NCI-H128 (cell line): ENCODE measurements around the gene ADAM30.

Experiments
- DNase-seq: peaks from one replicate; lab custom pipeline; 2025; ENCODE audit not compliant: unreplicated experiment; lab: John Stamatoyannopoulos, UW

Gene ADAM30

GRCh38 chr1:119909890-119910596, 13.7 kb upstream of the ADAM30 start:
- DNase-seq, result no peak

GRCh38 chr1:119908661-119909060, 12.3 kb upstream of the ADAM30 start:
- peak; percentile 29 for DNase-seq

- DNase-seq, result no peak
Measured at GRCh38 chr1:119906927-119907652, 10.8 kb upstream of the ADAM30 start.

GRCh38 chr1:119903443-119903835, 7.1 kb upstream of the ADAM30 start:
- no peak for DNase-seq

- no peak for DNase-seq
Measured at GRCh38 chr1:119902775-119903442, 6.6 kb upstream of the ADAM30 start.

- no peak for DNase-seq
Measured at GRCh38 chr1:119898981-119899720, 2.8 kb upstream of the ADAM30 start.

GRCh38 chr1:119898530-119898929, 2.2 kb upstream of the ADAM30 start:
- DNase-seq, result no peak

GRCh38 chr1:119895102-119895501, 1.2 kb downstream of the ADAM30 start:
- DNase-seq, result no peak

- no peak for DNase-seq
Measured at GRCh38 chr1:119893827-119894700, 2.3 kb downstream of the ADAM30 start.

- DNase-seq, result no peak
Measured at GRCh38 chr1:119893238-119893791, 3.0 kb downstream of the ADAM30 start.

- DNase-seq, result no peak
Measured at GRCh38 chr1:119891386-119891785, 4.9 kb downstream of the ADAM30 start.

- no peak for DNase-seq
Measured at GRCh38 chr1:119888476-119888875, 7.8 kb downstream of the ADAM30 start.

GRCh38 chr1:119887427-119887826, 8.9 kb downstream of the ADAM30 start:
- no peak for DNase-seq

- DNase-seq, result no peak
Measured at GRCh38 chr1:119885903-119886783, 10.2 kb downstream of the ADAM30 start.

GRCh38 chr1:119884711-119885110, 11.6 kb downstream of the ADAM30 start:
- no peak for DNase-seq

GRCh38 chr1:119883826-119884225, 12.5 kb downstream of the ADAM30 start:
- no peak for DNase-seq

- no peak for DNase-seq
Measured at GRCh38 chr1:119882132-119883049, 13.9 kb downstream of the ADAM30 start.
